Thyroid gland (tissue), 4 donors: ENCODE results near the gene DUOX1.

Experiments used
- CTCF ChIP-seq, 6 experiments: fragments of 200-600 bp in 3 of 6; fragments of 450-650 bp in 3 of 6; sonication (generic) in 3 of 6; IDR thresholded peaks; one replicate each; pipeline ENCODE4 v1.5.1; 2016 to 2019; ENCODE audit warnings: antibody characterized with exemption in 6 of 6, mild to moderate bottlenecking in 2 of 6, inconsistent platforms in 1 of 6, moderate library complexity in 1 of 6
- POLR2A ChIP-seq, 2 donors: fragments of 450-650 bp; IDR thresholded peaks; one replicate each; pipeline ENCODE4 v1.6.1; 2017; ENCODE audit warnings: antibody characterized with exemption in 2 of 2, mild to moderate bottlenecking in 2 of 2, moderate library complexity in 1 of 2

- TF ChIP-seq POLR2A (IDR thresholded peaks at IDR 0.05) (no peak), CTCF (IDR thresholded peaks at IDR 0.05) (no peak)
Observed at GRCh38 chr15:45091161-45091560, 38.6 kb upstream of the DUOX1 start.
